MM.1S (cell line): ENCODE data around the gene ADGRV1.

Experiments used
- DNase-seq: peaks from one replicate; pipeline ENCODE4 v3.0.0-alpha.2; 2015
- H2AFZ ChIP-seq: fragments of 300-600 bp; sonication (generic); 2 replicates; pipeline ENCODE4 v1.6.0; 2016; ENCODE audit warnings: antibody characterized with exemption, low read length
- H3F3A ChIP-seq: fragments of 300-600 bp; sonication (generic); 2 replicates; pipeline ENCODE4 v1.6.1; 2016; ENCODE audit warnings: mild to moderate bottlenecking, antibody characterized with exemption, low read length, moderate library complexity, mixed read lengths; ENCODE audit not compliant: insufficient read depth
- H3K27ac ChIP-seq: fragments of 300-600 bp; sonication (generic); 2 replicates; pipeline ENCODE4 v1.5.1; 2016; ENCODE audit warnings: mild to moderate bottlenecking, low read length
- H3K27me3 ChIP-seq: fragments of 300-600 bp; sonication (generic); replicated peaks from 2 replicates; pipeline ENCODE4 v1.6.0; 2016; ENCODE audit warnings: low read length; ENCODE audit not compliant: insufficient read depth
- H3K36me3 ChIP-seq: fragments of 300-600 bp; sonication (generic); replicated peaks from 2 replicates; pipeline ENCODE4 v1.6.1; 2016; ENCODE audit warnings: mild to moderate bottlenecking, low read length, mixed read lengths; ENCODE audit not compliant: insufficient read depth
- H3K4me1 ChIP-seq: fragments of 300-600 bp; sonication (generic); 2 replicates; pipeline ENCODE4 v1.6.1; 2016; ENCODE audit warnings: low read length, mixed read lengths
- H3K4me2 ChIP-seq: fragments of 300-600 bp; sonication (generic); 2 replicates; pipeline ENCODE4 v1.6.0; 2016; ENCODE audit warnings: low read depth, low read length
- H3K4me3 ChIP-seq: fragments of 300-600 bp; sonication (generic); 2 replicates; pipeline ENCODE4 v1.5.1; 2016; ENCODE audit warnings: low read length, mixed read lengths
- H3K79me2 ChIP-seq: fragments of 300-600 bp; sonication (generic); 2 replicates; pipeline ENCODE4 v1.6.1; 2016; ENCODE audit warnings: mixed run types, low read length, mixed read lengths
- H3K9ac ChIP-seq: fragments of 300-600 bp; sonication (generic); 2 replicates; pipeline ENCODE4 v1.6.1; 2016; ENCODE audit warnings: low read length, mixed read lengths
- H3K9me2 ChIP-seq: fragments of 300-600 bp; sonication (generic); replicated peaks from 2 replicates; pipeline ENCODE4 v1.6.1; 2016; ENCODE audit warnings: mild to moderate bottlenecking, low read length, mixed read lengths; ENCODE audit not compliant: insufficient read depth
- H3K9me3 ChIP-seq: fragments of 300-600 bp; sonication (generic); replicated peaks from 2 replicates; pipeline ENCODE4 v1.6.1; 2016; ENCODE audit warnings: mild to moderate bottlenecking, low read length, mixed read lengths; ENCODE audit not compliant: insufficient read depth
- H4K20me1 ChIP-seq: fragments of 300-600 bp; sonication (generic); 2 replicates; pipeline ENCODE4 v1.6.1; 2016; ENCODE audit warnings: mild to moderate bottlenecking, low read length, moderate library complexity, mixed read lengths; ENCODE audit not compliant: insufficient read depth
- EZH2 ChIP-seq: fragments of 300-600 bp; sonication (generic); optimal IDR thresholded peaks from 2 replicates; pipeline ENCODE3; 2017; ENCODE audit warnings: low read depth, mild to moderate bottlenecking, antibody characterized with exemption, low read length, mixed read lengths
- EZH2phosphoT487 ChIP-seq: fragments of 300-600 bp; sonication (generic); IDR thresholded peaks from 2 replicates; pipeline ENCODE4 v1.6.1; 2018; ENCODE audit warnings: antibody characterized with exemption, low read length
- TF ChIP-seq, protein P1 (sequence below): fragments of 300-600 bp; sonication (generic); IDR thresholded peaks from 2 replicates; pipeline ENCODE4 v1.5.1; 2016; ENCODE audit warnings: antibody characterized with exemption, low read length, mixed read lengths

ADGRV1 gene

GRCh38 chr5:90746119-90746518 lies 187.5 kb downstream of the ADGRV1 start:
- H3K4me3 ChIP-seq = no peak overlapping the region
- no peak for DNase-seq
- H3K36me3 ChIP-seq = no peaks in the 10 kb centered on the region; the same call in 1 of the 2 replicates
- H3K4me2 ChIP-seq = no peak overlapping the region
- no peak overlapping the region for H3K9ac ChIP-seq
- H3K27me3 ChIP-seq = no peaks in the 10 kb centered on the region
- no peaks in the 10 kb centered on the region for H3F3A ChIP-seq
- no peak overlapping the region for H2AFZ ChIP-seq
- no peaks in the 10 kb centered on the region for H4K20me1 ChIP-seq
- no peaks in the 10 kb centered on the region for H3K9me3 ChIP-seq
- H3K9me2 ChIP-seq = no peaks in the 10 kb centered on the region
- no peaks in the 10 kb centered on the region for H3K4me1 ChIP-seq
- no peaks in the 10 kb centered on the region for H3K79me2 ChIP-seq
- no peak overlapping the region for H3K27ac ChIP-seq
- TF ChIP-seq, protein P1, sequence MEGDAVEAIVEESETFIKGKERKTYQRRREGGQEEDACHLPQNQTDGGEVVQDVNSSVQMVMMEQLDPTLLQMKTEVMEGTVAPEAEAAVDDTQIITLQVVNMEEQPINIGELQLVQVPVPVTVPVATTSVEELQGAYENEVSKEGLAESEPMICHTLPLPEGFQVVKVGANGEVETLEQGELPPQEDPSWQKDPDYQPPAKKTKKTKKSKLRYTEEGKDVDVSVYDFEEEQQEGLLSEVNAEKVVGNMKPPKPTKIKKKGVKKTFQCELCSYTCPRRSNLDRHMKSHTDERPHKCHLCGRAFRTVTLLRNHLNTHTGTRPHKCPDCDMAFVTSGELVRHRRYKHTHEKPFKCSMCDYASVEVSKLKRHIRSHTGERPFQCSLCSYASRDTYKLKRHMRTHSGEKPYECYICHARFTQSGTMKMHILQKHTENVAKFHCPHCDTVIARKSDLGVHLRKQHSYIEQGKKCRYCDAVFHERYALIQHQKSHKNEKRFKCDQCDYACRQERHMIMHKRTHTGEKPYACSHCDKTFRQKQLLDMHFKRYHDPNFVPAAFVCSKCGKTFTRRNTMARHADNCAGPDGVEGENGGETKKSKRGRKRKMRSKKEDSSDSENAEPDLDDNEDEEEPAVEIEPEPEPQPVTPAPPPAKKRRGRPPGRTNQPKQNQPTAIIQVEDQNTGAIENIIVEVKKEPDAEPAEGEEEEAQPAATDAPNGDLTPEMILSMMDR = no peak
- TF ChIP-seq EZH2 (no peak), EZH2phosphoT487 (no peak)

- H3K27me3 ChIP-seq = no peaks in the 10 kb centered on the region
- no peak overlapping the region for H2AFZ ChIP-seq
- H3K4me2 ChIP-seq = no peak overlapping the region
- no peaks in the 10 kb centered on the region for H3K9me3 ChIP-seq
- H4K20me1 ChIP-seq = no peaks in the 10 kb centered on the region
- H3K79me2 ChIP-seq = no peaks in the 10 kb centered on the region
- H3K4me1 ChIP-seq = no peaks in the 10 kb centered on the region
- no peak overlapping the region for H3K9ac ChIP-seq
- H3K36me3 ChIP-seq = no peaks in the 10 kb centered on the region; the same call in 1 of the 2 replicates
- no peaks in the 10 kb centered on the region for H3F3A ChIP-seq
- H3K9me2 ChIP-seq = no peaks in the 10 kb centered on the region
- TF ChIP-seq, protein P1 = no peak
- no peak for TF ChIP-seq EZH2phosphoT487
- no peak for TF ChIP-seq EZH2
- H3K4me3 ChIP-seq = no peak overlapping the region
- H3K27ac ChIP-seq = no peak overlapping the region
- DNase-seq = no peak
Measured at GRCh38 chr5:90747175-90747574, 188.6 kb downstream of the ADGRV1 start.

GRCh38 chr5:90747693-90748092 lies 189.1 kb downstream of the ADGRV1 start:
- H3K4me3 ChIP-seq = no peak overlapping the region
- no peaks in the 10 kb centered on the region for H4K20me1 ChIP-seq
- H3K4me2 ChIP-seq = no peak overlapping the region
- no peak for DNase-seq
- H3K27ac ChIP-seq = no peak overlapping the region
- no peaks in the 10 kb centered on the region; the same call in 1 of the 2 replicates for H3K36me3 ChIP-seq
- no peak overlapping the region for H2AFZ ChIP-seq
- no peaks in the 10 kb centered on the region for H3K27me3 ChIP-seq
- H3K4me1 ChIP-seq = no peaks in the 10 kb centered on the region
- no peaks in the 10 kb centered on the region for H3K9me3 ChIP-seq
- H3F3A ChIP-seq = no peaks in the 10 kb centered on the region
- H3K9ac ChIP-seq = no peak overlapping the region
- TF ChIP-seq EZH2phosphoT487 = no peak
- TF ChIP-seq, protein P1 = no peak
- TF ChIP-seq EZH2 = no peak
- no peaks in the 10 kb centered on the region for H3K79me2 ChIP-seq
- no peaks in the 10 kb centered on the region for H3K9me2 ChIP-seq
